ENCODE results near the gene MYDGF.

DNA sequence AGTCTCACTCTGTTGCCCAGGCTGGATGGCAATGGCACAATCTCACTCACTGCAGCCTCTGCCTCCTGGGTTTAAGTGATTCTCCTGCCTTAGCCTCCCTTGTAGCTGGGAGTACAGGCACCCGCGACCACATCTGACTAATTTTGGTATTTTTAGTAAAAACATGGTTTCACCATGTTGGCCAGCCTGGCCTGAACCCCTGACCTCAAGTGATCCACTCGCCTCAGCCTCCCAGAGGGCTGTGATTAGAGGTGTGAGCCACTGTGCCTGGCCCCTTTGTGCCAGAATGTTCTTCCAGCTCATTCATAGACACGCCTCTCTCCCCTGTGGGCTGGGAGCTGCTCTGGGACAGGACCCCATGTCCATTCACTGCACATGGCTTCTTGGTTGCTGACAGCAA lies 9.1 kb downstream of the MYDGF start:
- TF ChIP-seq, protein P1, sequence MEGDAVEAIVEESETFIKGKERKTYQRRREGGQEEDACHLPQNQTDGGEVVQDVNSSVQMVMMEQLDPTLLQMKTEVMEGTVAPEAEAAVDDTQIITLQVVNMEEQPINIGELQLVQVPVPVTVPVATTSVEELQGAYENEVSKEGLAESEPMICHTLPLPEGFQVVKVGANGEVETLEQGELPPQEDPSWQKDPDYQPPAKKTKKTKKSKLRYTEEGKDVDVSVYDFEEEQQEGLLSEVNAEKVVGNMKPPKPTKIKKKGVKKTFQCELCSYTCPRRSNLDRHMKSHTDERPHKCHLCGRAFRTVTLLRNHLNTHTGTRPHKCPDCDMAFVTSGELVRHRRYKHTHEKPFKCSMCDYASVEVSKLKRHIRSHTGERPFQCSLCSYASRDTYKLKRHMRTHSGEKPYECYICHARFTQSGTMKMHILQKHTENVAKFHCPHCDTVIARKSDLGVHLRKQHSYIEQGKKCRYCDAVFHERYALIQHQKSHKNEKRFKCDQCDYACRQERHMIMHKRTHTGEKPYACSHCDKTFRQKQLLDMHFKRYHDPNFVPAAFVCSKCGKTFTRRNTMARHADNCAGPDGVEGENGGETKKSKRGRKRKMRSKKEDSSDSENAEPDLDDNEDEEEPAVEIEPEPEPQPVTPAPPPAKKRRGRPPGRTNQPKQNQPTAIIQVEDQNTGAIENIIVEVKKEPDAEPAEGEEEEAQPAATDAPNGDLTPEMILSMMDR (IDR thresholded peaks at IDR 0.05; ENCODE audit: poor library complexity, severe bottlenecking): no peak
- TF ChIP-seq SMC3 (conservative IDR thresholded peaks at IDR 0.05; ENCODE audit: poor library complexity) (no peak), EP300 (conservative IDR thresholded peaks at IDR 0.05; ENCODE audit: poor library complexity, severe bottlenecking) (no peak), POLR2AphosphoS5 (IDR thresholded peaks at IDR 0.05) (no peak)
